Parathyroid adenoma (tissue), 2 donors: ENCODE results near the gene KIZ.

Experiments used
- H2AFZ ChIP-seq: fragments of 300-600 bp; sonication (generic); one replicate; pipeline ENCODE4 v1.7.0; 2017; ENCODE audit warnings: antibody characterized with exemption, mild to moderate bottlenecking
- H3K27ac ChIP-seq: fragments of 300-600 bp; sonication (generic); one replicate; pipeline ENCODE4 v1.7.0; 2017
- H3K27me3 ChIP-seq: fragments of 300-600 bp; sonication (generic); one replicate; pipeline ENCODE4 v1.7.0; 2017; ENCODE audit warnings: low read length; ENCODE audit not compliant: control insufficient read depth, insufficient read depth
- H3K36me3 ChIP-seq: fragments of 300-600 bp; sonication (generic); one replicate; pipeline ENCODE4 v1.7.0; 2017; ENCODE audit warnings: low read length; ENCODE audit not compliant: control insufficient read depth, insufficient read depth
- H3K4me1 ChIP-seq: fragments of 300-600 bp; sonication (generic); one replicate; pipeline ENCODE4 v1.7.0; 2017; ENCODE audit warnings: control low read depth
- H3K4me2 ChIP-seq: fragments of 300-600 bp; sonication (generic); one replicate; pipeline ENCODE4 v1.7.0; 2017; ENCODE audit warnings: low read length
- H3K4me3 ChIP-seq: fragments of 300-600 bp; sonication (generic); one replicate; pipeline ENCODE4 v1.7.0; 2017; ENCODE audit warnings: low read depth, low read length
- H3K79me2 ChIP-seq: fragments of 300-600 bp; sonication (generic); one replicate; pipeline ENCODE4 v1.7.0; 2017; ENCODE audit warnings: control low read depth
- H3K9ac ChIP-seq: fragments of 300-600 bp; sonication (generic); one replicate; pipeline ENCODE4 v1.7.0; 2017; ENCODE audit warnings: mild to moderate bottlenecking
- H3K9me3 ChIP-seq: fragments of 300-600 bp; sonication (generic); one replicate; pipeline ENCODE4 v1.7.0; 2017; ENCODE audit warnings: low read length; ENCODE audit not compliant: control insufficient read depth
- CTCF ChIP-seq: fragments of 300-600 bp; sonication (generic); IDR thresholded peaks from one replicate; pipeline ENCODE4 v1.7.0; 2017; ENCODE audit warnings: antibody characterized with exemption, mild to moderate bottlenecking
- donor health status: primary hyperparathyroidism.

KIZ gene

GRCh38 chr20:21265261-21266190 is 139.6 kb downstream of the KIZ start:
- Histone ChIP-seq H3K4me1 (no peaks in the 10 kb centered on the region), H3K27me3 (no peaks in the 10 kb centered on the region), H3K9ac (no peak overlapping the region), H2AFZ (no peak overlapping the region), H3K4me2 (no peak overlapping the region), H3K9me3 (no peaks in the 10 kb centered on the region), H3K79me2 (no peaks in the 10 kb centered on the region), H3K27ac (no peak overlapping the region), H3K36me3 (no peaks in the 10 kb centered on the region), H3K4me3 (no peak overlapping the region)
- no peak for TF ChIP-seq CTCF

GRCh38 chr20:21266191-21266536 is 140.3 kb downstream of the KIZ start:
- no peak overlapping the region for H2AFZ ChIP-seq
- H3K36me3 ChIP-seq: no peaks in the 10 kb centered on the region
- no peak overlapping the region for H3K27ac ChIP-seq
- no peak overlapping the region for H3K4me2 ChIP-seq
- H3K79me2 ChIP-seq: no peaks in the 10 kb centered on the region
- no peaks in the 10 kb centered on the region for H3K27me3 ChIP-seq
- TF ChIP-seq CTCF: no peak
- no peaks in the 10 kb centered on the region for H3K9me3 ChIP-seq
- H3K9ac ChIP-seq: no peak overlapping the region
- no peak overlapping the region for H3K4me3 ChIP-seq
- H3K4me1 ChIP-seq: no peaks in the 10 kb centered on the region

- H3K4me2 ChIP-seq: no peak overlapping the region
- H3K79me2 ChIP-seq: no peaks in the 10 kb centered on the region
- H2AFZ ChIP-seq: no peak overlapping the region
- no peak overlapping the region for H3K27ac ChIP-seq
- H3K4me1 ChIP-seq: no peaks in the 10 kb centered on the region
- no peak overlapping the region for H3K9ac ChIP-seq
- no peak for TF ChIP-seq CTCF
- no peaks in the 10 kb centered on the region for H3K36me3 ChIP-seq
- no peak overlapping the region for H3K4me3 ChIP-seq
- H3K27me3 ChIP-seq: no peaks in the 10 kb centered on the region
- H3K9me3 ChIP-seq: no peaks in the 10 kb centered on the region
These were observed 143.9 kb downstream of the KIZ start for GRCh38 chr20:21269772-21270171.

GRCh38 chr20:21270806-21271205 is 144.9 kb downstream of the KIZ start:
- H3K9ac ChIP-seq: no peak overlapping the region
- H2AFZ ChIP-seq: no peak overlapping the region
- no peak for TF ChIP-seq CTCF

GRCh38 chr20:21272279-21272678 is 146.4 kb downstream of the KIZ start:
- H3K27ac ChIP-seq: no peak overlapping the region
- no peaks in the 10 kb centered on the region for H3K9me3 ChIP-seq
- no peak overlapping the region for H3K9ac ChIP-seq
- TF ChIP-seq CTCF: no peak
- no peak overlapping the region for H2AFZ ChIP-seq
- H3K36me3 ChIP-seq: no peaks in the 10 kb centered on the region
- H3K4me3 ChIP-seq: no peak overlapping the region
- no peaks in the 10 kb centered on the region for H3K4me1 ChIP-seq
- no peaks in the 10 kb centered on the region for H3K27me3 ChIP-seq
- H3K79me2 ChIP-seq: no peaks in the 10 kb centered on the region
- H3K4me2 ChIP-seq: no peak overlapping the region

More at GRCh38 chr20:21270806-21271205, 144.9 kb downstream of the KIZ start:
- no peaks in the 10 kb centered on the region for H3K36me3 ChIP-seq
- H3K27me3 ChIP-seq: no peaks in the 10 kb centered on the region
- H3K27ac ChIP-seq: no peak overlapping the region
- no peaks in the 10 kb centered on the region for H3K79me2 ChIP-seq
- no peak overlapping the region for H3K4me2 ChIP-seq
- no peaks in the 10 kb centered on the region for H3K9me3 ChIP-seq
- no peaks in the 10 kb centered on the region for H3K4me1 ChIP-seq
- no peak overlapping the region for H3K4me3 ChIP-seq
